NT2/D1 (cell line): ENCODE results near the gene MAP2K6.

Source experiments
- SUZ12 ChIP-seq: IDR thresholded peaks from 2 replicates; pipeline ENCODE4 v1.6.1; 2011; ENCODE audit not compliant: insufficient read length, insufficient read depth; ENCODE audit errors: extremely low read depth
- ZNF274 ChIP-seq: IDR thresholded peaks from 2 replicates; pipeline ENCODE4 v1.6.1; 2011; ENCODE audit warnings: mild to moderate bottlenecking, low read depth, low read length

- TF ChIP-seq ZNF274 (no peak), SUZ12 (no peak)
Observed at GRCh38 chr17:69447726-69448125, 33.2 kb downstream of the MAP2K6 start.
